GM18526 (cell line): ENCODE data around the gene HIGD1A.

Experiments used
- POLR2A ChIP-seq: IDR thresholded peaks from 3 replicates; pipeline ENCODE4 v1.6.1; 2011; ENCODE audit not compliant: insufficient read length; ENCODE audit errors: extremely low read depth

The HIGD1A gene

DNA sequence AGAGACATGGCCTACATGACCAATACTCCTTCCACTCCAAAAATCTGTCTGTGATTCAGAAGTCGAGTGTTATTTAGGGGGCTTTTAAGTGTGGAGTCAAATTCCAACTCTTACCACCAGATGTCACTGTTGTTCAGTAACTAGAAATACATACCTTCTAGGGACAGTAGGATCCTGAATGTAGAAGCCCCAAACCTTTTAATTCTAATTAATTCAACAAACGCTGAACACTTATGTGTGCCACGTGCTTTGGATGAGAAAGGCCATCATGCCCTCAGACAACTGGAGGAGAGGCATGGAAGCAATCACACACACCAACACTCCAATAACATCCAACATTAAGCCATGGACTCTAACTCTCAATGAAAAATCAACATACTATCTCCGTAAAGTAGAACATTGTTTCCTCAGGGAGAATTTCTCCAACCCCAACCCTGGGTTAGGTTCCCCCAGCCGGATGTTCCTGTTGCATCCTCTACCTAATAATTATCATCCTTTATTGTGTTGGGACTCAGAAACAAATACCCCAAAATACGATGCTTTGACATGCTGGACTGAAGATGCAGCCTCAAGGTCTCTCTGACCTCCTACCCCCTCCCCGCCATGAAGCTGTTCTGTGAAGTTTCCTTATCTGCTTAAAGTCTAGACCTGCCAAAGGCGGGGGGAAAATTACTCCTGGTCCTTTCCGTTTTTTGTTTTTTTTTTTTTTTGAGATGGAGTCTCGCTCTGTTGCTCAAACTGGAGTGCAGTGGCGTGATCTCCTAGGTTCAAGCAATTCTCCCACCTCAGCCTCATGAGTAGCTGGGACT is 23.2 kb downstream of the HIGD1A start:
- TF ChIP-seq POLR2A, result no peak

DNA sequence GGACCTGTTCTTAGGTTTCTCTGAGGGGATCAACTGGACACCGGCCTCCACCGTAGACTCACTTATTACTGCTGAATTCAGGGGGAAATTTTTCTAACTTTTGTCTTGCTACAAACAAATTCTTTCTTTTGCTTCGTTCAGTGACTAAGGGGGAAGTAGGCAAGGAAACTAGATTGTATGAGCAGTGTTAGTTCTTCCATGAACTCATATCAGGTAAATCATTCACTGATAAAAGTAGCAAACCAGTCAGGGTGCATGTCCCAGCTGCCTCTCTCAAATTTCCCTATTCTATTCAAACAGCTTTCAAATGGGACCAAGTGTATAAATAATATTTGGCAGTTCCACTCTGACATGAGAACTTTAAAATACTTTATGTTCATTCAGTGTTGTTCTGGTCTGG is 23.9 kb downstream of the HIGD1A start:
- TF ChIP-seq POLR2A, result no peak

DNA sequence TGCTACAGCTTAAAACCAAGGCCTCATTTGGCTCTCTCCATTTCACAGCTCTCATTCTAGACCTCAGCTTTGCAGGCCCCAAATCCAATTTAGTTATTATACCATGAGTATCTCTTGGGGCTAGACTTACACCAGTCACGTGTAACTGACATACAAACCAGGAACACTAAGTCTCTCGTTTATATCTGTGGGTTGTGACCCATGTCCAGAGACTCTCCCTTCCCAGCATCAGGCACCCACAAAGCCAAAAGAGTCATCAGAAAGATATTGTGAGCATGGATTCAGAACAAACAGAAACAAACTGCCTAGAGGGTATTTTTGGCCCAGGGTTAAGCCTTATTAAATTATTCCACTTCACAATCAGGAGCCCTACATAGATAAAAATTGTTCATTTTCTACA is 25.6 kb downstream of the HIGD1A start:
- TF ChIP-seq POLR2A, result no peak

DNA sequence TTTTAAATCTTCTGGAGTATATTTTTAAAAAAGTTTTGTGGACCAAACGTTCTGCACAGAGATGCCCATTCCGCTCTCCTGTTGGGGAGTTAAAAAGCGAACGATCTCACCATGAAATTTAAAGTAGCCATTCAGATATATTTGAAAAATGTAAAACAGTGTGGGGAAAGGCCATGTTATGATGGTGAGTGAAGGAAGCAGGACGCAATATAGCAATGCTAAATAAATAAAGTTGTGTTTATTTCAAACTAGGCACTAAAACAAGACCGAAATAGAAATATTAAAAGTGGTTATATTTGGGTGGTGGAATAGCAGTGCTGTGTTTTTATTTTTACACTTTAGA is 30.9 kb downstream of the HIGD1A start:
- TF ChIP-seq POLR2A, result no peak

DNA sequence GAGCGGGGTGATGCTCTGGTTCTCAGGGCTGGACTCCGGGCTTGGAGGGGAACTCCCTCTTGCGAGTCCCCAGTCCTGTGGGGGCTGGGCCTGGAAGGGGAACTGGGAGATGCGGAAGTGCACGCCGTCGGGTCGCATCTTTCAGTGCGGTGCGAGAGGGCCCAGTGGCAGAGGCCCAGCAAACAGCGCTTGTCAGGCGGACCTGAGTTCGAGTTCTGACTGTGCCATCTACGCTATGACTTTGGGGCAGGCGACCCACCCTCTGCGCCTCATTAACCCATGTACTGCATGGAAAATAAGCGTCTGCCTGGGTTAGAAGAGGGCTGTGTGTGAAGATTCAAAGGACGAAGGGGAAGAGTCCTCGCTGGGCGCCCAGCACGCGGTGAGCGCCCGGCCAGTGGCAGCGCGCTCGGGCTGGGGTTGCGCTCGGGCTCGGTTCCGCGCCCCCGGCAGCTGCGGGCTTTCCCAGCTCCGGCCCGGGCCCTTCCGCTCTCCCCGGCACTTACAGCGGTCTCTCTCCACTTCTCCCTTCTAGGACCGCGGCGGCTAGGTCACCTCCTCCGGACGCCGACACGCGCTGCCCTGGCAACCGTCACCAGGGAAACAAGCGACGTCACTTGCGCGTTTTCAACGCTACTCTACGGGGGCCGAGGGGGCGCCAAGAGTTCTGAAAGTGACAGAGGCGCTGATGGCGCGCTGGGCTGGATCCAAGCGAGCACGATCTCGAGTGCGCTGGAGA is 31.5 kb downstream of the HIGD1A start, which contains the start of gene CCDC13:
CCDC13 (minus strand) TSS at position 584 of the 739 bp plus-strand sequence. CDS start 14,908 bp downstream, outside the sequence.
- peak; percentile 65 for TF ChIP-seq POLR2A

DNA sequence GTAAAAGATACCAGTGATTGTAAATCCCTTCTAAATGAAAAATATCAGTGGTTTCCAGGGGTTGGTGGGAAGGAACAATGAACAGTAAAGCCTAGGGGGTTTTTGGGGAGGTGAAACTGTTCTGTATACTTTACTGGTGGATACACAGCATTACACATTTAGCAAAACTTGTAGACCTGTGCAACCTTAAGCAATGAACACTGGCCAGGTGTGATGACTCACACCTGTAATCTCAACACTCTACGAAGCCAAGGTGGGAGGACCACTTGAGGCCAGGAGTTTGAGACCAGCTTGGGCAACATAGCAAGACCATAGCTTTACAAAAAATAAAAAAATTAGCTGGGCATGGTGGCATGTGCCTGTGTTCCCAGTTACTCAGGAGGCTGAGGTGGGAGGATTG is 33.0 kb downstream of the HIGD1A start:
- no peak for TF ChIP-seq POLR2A

DNA sequence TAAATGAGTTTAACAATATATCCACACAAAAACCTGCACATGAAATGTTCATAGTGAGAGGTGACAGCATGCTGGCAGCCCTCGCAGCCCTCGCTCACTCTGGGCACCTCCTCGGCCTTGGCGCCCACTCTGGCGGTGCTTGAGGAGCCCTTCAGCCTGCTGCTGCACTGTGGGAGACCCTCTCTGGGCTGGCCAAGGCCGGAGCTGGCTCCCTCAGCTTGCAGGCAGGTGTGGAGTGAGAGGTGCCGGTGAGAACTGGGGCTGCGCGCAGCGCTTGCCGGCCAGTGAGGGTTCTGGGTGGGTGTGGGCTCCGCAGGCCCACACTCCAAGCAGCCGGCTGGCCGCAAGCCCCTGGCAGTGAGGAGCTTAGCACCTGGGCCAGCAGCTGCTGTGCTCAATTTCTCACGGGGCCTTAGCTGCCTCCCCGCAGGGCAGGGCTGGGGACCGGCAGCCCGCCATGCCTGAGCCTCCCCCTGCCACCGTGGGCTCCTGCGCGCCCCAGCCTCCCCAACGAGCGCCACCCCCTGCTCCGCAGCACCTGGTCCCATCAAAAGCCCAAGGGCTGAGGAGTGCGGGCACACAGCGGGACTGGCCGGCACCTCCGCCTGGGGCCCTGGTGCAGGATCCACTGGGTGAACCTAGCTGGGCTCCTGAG is 34.7 kb downstream of the HIGD1A start:
- TF ChIP-seq POLR2A, result no peak

DNA sequence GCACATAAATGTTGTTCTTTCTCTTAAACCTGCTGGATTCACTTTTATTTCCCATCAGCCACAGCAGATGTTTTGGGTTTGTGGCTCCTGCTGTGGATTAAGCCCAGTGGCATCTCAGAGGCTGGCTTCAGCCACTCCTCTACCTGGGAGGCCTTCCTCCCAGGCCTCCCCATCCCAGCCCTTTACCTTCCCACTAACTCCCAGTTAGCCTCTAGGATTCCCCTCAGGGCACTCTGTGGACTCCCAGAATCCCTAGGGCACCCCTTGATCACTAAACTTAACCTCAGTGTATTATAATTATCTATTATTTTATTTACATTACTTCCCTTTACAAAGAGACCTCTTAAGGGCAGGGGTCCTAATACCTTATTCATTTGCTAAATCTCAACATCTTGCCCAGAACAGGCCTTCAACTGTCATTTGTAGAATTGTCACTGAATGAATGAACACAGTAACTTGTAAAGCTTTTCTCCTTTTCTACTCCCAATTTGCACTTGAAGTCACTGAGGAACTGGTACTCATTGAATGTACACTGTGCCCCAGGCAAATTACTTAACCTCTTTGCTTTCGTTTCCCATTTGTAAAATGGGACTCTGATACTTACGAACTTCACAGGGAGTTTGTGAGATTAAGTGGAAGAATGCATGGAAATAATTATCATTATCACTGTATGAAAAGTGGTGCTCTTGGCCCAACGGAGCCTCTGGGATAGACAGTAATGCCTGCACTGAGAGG is 39.6 kb downstream of the HIGD1A start:
- no peak for TF ChIP-seq POLR2A

DNA sequence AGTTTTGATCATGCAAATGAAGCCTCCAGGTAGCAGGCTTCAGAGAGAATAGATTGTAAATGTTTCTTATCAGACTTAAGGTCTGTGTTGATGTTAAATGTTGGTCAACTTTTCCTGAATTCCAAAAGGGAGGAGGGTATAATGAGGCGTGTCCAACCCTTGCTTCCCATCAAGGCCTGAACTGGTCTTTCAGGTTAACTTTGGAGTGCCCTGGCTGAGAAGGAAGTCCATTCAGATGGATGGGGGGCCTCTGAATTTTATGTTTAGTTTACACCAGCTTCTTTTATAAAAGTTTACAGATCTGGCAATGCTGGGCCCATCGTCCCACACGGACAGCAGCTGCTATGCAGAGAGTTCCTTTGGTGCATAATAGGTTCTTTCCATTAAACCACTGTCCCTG is 40.2 kb downstream of the HIGD1A start:
- TF ChIP-seq POLR2A, result no peak

DNA sequence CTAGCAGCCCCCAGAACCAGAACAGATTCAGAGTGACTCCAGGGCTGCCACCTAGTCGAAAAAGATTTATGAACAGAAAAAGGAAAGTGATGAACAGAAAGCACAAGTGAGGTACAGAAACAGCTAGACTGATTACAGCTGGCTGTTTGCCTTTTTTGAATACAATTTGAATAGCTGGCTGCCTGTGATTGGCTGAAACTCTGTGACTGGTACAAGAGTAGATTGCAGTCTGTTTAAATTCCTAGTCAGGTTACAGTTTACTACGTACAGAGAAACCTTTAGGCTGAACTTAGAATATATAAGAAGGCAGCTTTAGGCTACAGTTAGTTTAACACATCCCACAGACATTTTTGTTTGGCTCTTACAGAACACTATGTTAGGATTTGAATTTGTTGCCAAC is 41.3 kb downstream of the HIGD1A start:
- no peak for TF ChIP-seq POLR2A

DNA sequence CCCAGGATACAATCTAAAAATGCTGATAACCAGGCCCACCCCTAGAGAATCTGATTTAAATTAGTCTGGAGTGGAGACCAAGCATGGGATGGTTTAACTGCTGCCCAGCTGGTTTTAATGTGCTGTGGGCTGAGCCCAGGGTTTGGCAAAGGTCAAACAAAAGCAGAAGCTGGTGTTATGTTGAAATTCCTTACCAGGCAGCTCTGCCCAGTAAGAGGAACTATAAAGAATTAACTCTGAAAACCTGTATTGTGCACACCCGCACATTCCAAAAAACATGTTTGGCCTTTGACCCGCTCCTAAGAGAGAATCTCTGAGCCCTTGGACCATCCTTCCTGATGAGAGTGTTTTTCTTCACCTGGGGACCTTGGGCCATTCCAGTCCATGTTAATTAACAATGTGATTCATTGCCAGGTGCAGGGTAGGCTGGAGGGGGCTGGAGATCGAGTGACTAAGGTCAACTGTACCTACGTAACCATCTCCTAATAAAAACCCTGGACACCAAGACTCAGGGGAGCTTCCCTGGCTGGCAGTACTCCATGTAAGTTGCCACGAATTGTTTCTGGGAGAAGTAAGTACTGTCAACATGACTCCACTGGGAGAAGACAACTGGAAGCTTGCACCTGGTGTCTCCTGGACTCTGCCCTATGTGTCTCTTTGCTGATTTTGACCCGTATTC is 42.1 kb downstream of the HIGD1A start:
- TF ChIP-seq POLR2A, result no peak

DNA sequence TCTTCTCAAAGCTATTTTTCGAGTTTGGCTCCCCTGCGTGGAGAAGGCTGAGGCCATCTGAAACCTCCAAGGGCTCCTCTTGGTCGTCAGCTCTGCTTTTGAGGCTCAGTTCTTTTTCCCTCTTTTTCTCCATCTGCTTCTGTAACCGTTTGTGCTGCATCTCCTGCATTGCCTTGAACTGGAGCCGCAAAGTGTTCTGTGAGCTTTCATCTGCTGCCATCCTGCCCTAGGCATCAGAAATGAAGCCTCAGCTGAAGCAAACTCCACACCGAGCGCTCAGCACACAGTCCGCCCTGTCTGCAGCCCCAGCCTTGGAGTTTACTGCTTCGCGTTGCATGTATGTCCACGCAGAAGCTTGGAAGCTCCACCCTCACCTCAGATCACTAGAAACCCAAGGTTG is 46.2 kb downstream of the HIGD1A start:
- no peak for TF ChIP-seq POLR2A

DNA sequence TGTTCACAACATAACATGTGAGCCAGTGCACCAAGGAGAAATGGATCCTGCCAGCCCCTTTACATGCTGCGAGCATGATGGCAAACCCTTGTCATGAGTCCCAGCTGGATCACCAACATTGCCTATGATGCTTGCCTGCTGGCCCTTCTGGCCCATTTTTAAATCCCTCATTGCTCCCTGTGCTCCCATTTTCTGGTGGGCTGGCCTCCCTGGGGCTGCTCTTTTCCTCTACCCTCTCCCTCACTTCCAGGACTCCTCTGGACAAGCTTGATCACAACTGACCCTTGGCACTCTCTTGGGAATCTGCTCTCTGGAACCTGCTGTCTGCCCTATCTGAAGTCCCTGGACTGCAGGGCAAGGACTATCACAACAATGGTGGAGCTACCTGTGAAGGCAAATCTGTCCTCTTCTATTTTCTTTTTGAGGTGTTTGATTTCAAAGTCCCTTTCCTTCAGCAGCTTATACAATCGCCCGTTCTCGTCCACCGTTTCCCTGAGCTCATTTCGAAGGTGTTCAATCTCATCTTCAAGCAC is 47.5 kb downstream of the HIGD1A start:
- TF ChIP-seq POLR2A, result no peak
